ENCODE measurements around the gene LMX1A.
A peak's percentile ranks its signal among the peaks of the same experiment; 100 is the strongest.

Gene LMX1A

GRCh38 chr1:165174491-165174890, 182.0 kb downstream of the LMX1A start:
- intact Hi-C loops (cut with DNase I) = no loop called here
- no peak for DNase-seq

- intact Hi-C loops (cut with DNase I) = no loop called here
- DNase-seq = no peak
Observed at GRCh38 chr1:165173818-165174217, 182.7 kb downstream of the LMX1A start.

- peak in 1 of 10 donors; percentile 86 for DNase-seq
- intact Hi-C loops (cut with DNase I) = no loop called here
Observed at GRCh38 chr1:165173409-165173808, 183.1 kb downstream of the LMX1A start.

- intact Hi-C loops (cut with DNase I) = no loop called here
- DNase-seq = no peak
Observed at GRCh38 chr1:165172666-165173065, 183.8 kb downstream of the LMX1A start.

GRCh38 chr1:165169729-165170128, 186.8 kb downstream of the LMX1A start:
- intact Hi-C loops (cut with DNase I) = no loop called here
- no peak for DNase-seq

- DNase-seq = no peak
- intact Hi-C loops (cut with DNase I) = no loop called here
Observed at GRCh38 chr1:165169028-165169427, 187.5 kb downstream of the LMX1A start.

GRCh38 chr1:165168467-165168866, 188.0 kb downstream of the LMX1A start:
- intact Hi-C loops (cut with DNase I) = no loop called here
- no peak for DNase-seq

- peak in 1 of 10 donors; percentile 7 for DNase-seq
- intact Hi-C loops (cut with DNase I) = no loop called here
Observed at GRCh38 chr1:165162671-165163241, 193.8 kb downstream of the LMX1A start.

GRCh38 chr1:165161130-165161529, 195.4 kb downstream of the LMX1A start:
- intact Hi-C loops (cut with DNase I) = no loop called here

GRCh38 chr1:165153182-165153581, 203.3 kb downstream of the LMX1A start:
- intact Hi-C loops (cut with DNase I) = no loop called here
- no peak for DNase-seq

More at GRCh38 chr1:165161130-165161529, 195.4 kb downstream of the LMX1A start:
- no peak for DNase-seq

- no peak for DNase-seq
- intact Hi-C loops (cut with DNase I) = no loop called here
Observed at GRCh38 chr1:165152727-165153126, 203.8 kb downstream of the LMX1A start.

- intact Hi-C loops (cut with DNase I) = no loop called here
- DNase-seq = no peak
Observed at GRCh38 chr1:165152109-165152508, 204.4 kb downstream of the LMX1A start.

Data from posterior cingulate gyrus (tissue), 11 donors.